ENCODE measurements around the gene TENM4. TPM values are rescaled to one million over a fixed set of nuclear protein-coding genes. Genes with fewer than 3 reads are reported as not detected.

Gene TENM4
- total RNA-seq, 8 experiments from 2014 or later: 0.59 to 82.2 (median 24.2) TPM

DNA sequence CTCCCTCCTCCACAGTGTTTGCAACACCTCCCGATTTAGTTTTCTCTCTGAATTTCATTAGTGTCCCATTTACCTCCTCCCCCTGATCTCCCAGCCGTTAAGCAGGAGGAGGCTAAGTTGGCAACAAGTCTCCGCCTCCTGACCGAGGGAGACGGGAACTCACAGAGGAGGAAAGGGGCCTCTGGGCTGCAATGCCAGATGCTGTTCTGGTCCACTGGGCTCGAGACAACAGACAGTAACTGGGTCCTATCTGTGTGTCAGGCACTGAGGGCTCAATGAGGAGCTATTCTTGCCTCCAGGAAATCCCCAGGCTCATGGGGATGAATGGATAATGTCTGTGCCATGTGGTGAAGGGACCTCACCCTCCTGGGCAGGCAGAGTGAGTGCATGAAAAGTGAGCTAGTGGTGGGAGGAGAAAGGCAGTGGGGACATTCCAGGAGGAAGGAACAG is 228.1 kb downstream of the TENM4 start:
- WGBS, 10 experiments: 0 to 68% (median 33%) methylated on average over 1 to 5 of the region's 6 CpGs; no CpG with 5 or more reads in 4 of the 10 experiments
- in situ Hi-C loops (cut with MboI; ENCODE audit: low pct_unique_long_range_greater_than_20kb in 2 of 9, low sequenced_read_pairs in 9 of 9, unreplicated experiment in 9 of 9): no loop called here
- Histone ChIP-seq H3K4me3 (no peak overlapping the region), H3K4me1 (replicated peaks in 1 of 2) (no peaks in the 10 kb centered on the region), H3K27ac (no peak overlapping the region)
- peak in 4 of 8 experiments; percentile 51 to 87 (median 58) for ATAC-seq (replicated peaks in 6 of 8)

DNA sequence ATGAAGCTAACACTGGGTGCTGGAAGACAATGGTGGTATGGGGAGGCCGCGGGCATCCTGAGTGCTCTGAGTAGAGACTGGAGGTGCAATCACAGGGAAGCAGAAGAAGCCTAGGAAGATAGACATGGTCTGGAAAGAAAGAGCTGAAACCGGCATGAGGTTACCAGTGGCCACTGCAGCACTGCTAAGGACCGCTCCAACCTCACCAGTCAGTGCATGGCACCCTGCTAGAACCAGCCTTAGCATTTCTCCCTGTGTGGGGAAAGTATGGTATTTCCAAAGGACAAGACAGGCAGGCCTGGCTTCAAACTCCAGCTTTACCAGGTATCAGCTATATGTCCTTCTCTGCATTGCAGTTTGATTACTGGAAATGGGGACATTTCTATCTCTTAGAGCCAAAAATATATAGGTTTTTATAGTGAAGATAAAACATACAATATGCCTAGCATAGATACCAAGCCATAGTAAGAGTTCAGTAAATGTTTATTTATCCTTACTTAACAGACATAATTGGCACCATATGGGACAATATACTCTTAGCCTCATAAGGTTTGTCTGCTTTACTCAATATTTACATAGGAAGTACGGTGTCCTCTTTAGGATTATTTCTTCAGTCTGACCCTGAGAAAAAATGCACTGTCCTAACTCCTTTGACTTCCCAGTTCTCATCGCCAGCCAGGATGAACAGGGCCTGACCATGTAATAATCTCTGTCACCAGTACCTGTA is 231.1 kb downstream of the TENM4 start:
- peak in 1 of 8 experiments; percentile 59 for ATAC-seq (replicated peaks in 6 of 8)

DNA sequence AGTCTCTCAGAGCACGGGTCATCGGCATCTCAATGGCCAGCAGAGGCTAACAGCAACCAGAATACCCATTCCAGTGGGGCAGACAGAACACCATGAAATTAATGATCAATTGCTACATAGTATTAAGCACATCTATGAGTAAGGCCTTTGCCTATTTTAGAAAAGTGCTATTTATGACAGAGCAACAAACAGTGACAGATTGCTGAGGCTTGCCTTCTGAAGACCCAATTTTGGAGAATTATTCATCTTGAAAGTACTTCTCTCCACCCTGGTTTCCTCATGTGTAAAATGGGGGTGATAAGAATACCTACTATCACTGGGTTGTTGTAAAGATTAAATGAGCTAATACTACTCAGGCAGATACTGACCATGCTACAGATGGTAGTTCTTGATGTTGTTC is 232.7 kb downstream of the TENM4 start:
- WGBS, 10 experiments: 80 to 100% (median 86%) methylated on average over 1 to 2 of the region's 2 CpGs; no CpG with 5 or more reads in 6 of the 10 experiments
- no peak overlapping the region for H3K27ac ChIP-seq
- in situ Hi-C loops (cut with MboI; ENCODE audit: low pct_unique_long_range_greater_than_20kb in 2 of 9, low sequenced_read_pairs in 9 of 9, unreplicated experiment in 9 of 9): no loop called here
- H3K4me3 ChIP-seq: no peak overlapping the region
- ATAC-seq (replicated peaks in 6 of 8): no peak
- H3K4me1 ChIP-seq (replicated peaks in 1 of 2): no peaks in the 10 kb centered on the region

More for the DNA sequence above, 231.1 kb downstream of the TENM4 start:
- Histone ChIP-seq H3K4me3 (no peak overlapping the region), H3K27ac (no peak overlapping the region), H3K4me1 (replicated peaks in 1 of 2) (no peaks in the 10 kb centered on the region)
- in situ Hi-C loops (cut with MboI; ENCODE audit: low pct_unique_long_range_greater_than_20kb in 2 of 9, low sequenced_read_pairs in 9 of 9, unreplicated experiment in 9 of 9): no loop called here
- WGBS, 10 experiments: 37 to 100% (median 94%) methylated on average over 1 to 4 of the region's 6 CpGs; no CpG with 5 or more reads in 1 of the 10 experiments

DNA sequence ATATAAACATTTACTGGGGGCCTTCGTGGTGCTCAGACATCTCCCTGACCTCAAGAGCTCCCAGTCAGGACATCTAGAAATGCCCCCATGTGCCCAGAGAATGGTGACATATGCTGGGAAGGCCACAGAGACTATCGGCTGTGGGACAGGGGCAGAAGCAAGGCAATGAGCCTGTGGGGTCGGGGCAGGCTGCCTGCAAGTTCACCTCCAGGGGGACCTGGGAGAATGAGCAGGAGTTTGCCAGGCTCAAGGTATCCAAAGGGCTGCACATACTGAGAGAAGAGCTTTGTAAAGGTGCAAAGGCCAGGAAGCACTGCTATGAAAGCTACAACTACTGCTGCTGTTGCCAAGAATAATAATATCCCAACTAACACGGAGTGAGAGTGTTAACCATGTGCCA is 233.9 kb downstream of the TENM4 start:
- no peak overlapping the region for H3K27ac ChIP-seq
- H3K4me1 ChIP-seq (replicated peaks in 1 of 2): no peaks in the 10 kb centered on the region
- in situ Hi-C loops (cut with MboI; ENCODE audit: low pct_unique_long_range_greater_than_20kb in 2 of 9, low sequenced_read_pairs in 9 of 9, unreplicated experiment in 9 of 9): no loop called here
- WGBS, 10 experiments: 0 to 90% (median 80%) methylated on average over 1 to 3 of the region's 4 CpGs; no CpG with 5 or more reads in 5 of the 10 experiments
- H3K4me3 ChIP-seq: no peak overlapping the region
- ATAC-seq (replicated peaks in 6 of 8): no peak

DNA sequence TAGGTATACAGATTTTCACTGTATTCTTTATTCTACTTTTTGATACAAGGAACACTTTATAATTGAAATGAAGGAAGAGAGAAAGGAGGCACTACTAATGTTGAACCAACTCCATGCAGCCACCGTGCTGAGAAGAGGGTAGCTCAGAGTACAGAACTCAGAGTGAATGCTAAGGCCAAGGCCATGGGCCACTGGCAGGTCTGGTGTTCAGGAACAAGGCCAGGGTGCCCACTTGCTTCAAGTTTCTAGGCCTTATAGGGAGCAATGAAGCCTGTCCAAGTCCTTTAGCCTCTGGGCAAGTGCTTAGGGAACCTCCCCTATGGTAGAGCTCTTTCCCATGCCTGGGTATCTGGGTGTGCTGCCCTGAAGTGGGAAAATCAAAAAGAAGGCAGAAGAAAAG is 235.0 kb downstream of the TENM4 start:
- Histone ChIP-seq H3K27ac (no peak overlapping the region), H3K4me3 (no peak overlapping the region), H3K4me1 (replicated peaks in 1 of 2) (no peaks in the 10 kb centered on the region)
- WGBS, 10 experiments: 27 to 100% (median 100%) methylated on average over 1 of the region's 1 CpG; no CpG with 5 or more reads in 3 of the 10 experiments
- in situ Hi-C loops (cut with MboI; ENCODE audit: low pct_unique_long_range_greater_than_20kb in 2 of 9, low sequenced_read_pairs in 9 of 9, unreplicated experiment in 9 of 9): no loop called here
- no peak for ATAC-seq (replicated peaks in 6 of 8)

DNA sequence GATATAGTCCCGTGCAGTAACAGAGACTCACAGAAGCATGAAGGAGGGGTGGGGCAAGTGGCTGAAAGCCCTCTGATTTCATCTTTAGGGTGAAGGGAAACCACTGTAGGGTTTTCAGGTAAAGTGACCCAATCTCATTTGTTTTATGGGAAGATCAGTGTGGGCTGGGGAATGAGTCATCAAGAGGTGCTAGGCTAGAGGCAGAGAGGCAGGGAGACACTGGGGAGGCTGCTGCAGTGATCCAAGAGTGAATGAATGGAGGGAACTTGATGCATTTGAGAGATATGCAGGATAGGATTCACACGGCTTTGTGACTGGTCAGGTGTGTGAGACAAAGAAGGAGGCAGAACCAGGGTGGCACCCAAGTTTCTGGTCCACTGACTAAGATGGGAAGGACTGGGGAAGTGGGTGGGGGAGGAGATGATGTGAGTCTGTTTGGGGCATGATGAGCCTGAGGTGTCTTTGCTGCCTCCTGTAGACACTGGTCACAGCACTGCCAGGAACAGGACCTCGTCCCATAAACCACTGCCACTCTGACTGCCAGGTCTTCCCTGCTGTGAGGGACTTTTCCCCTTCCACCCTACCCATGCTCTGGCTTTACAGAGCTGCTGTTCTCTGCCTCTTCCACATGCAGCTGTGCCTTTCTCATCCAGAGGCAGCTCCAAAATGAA is 239.0 kb downstream of the TENM4 start:
- H3K4me1 ChIP-seq (replicated peaks in 1 of 2): no peaks in the 10 kb centered on the region
- H3K4me3 ChIP-seq: no peak overlapping the region
- in situ Hi-C loops (cut with MboI; ENCODE audit: low pct_unique_long_range_greater_than_20kb in 2 of 9, low sequenced_read_pairs in 9 of 9, unreplicated experiment in 9 of 9): no loop called here
- H3K27ac ChIP-seq: no peak overlapping the region
- ATAC-seq (replicated peaks in 6 of 8): peak in 4 of 8 experiments; percentile 12 to 51 (median 39)
- 33 to 86% (median 79%) methylated on average over 1 to 3 of the region's 3 CpGs; no CpG with 5 or more reads in 5 of the 10 experiments for WGBS, 10 experiments

DNA sequence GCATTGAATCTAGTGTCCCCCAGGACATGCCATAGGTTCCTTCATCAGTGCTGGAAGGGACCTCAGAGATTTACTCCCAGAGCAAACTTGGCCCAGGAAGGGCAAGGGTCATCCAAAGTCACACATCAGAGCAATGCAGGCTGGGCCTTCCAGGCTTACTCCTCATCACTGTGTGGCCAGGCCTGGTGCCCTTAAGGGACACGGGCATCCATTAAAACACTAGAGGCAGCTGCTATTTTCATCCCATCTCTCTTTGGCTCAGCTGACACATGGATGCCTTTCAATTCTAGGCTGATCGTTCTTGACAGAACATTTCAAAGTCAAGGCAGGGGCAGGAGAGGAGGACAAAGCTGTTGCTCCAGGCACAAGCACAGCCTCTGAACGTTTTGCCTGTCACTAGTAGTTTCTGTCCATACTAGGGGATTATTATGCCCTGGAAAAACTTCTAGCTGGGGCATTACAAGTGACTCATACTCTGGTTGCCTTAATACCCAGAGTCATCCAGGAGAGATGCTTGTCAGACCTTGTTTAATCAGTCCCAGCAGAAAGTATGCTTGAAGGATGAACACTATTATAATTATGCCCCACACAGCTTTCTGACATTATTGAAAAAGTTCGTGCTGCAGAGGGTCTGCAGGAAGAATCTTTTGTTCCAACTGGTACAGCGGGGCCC is 240.3 kb downstream of the TENM4 start:
- Histone ChIP-seq H3K4me3 (no peak overlapping the region), H3K4me1 (replicated peaks in 1 of 2) (no peaks in the 10 kb centered on the region), H3K27ac (no peak overlapping the region)
- in situ Hi-C loops (cut with MboI; ENCODE audit: low pct_unique_long_range_greater_than_20kb in 2 of 9, low sequenced_read_pairs in 9 of 9, unreplicated experiment in 9 of 9): no loop called here
- WGBS, 10 experiments: 0 to 95% (median 90%) methylated on average over 1 to 5 of the region's 5 CpGs; no CpG with 5 or more reads in 3 of the 10 experiments
- ATAC-seq (replicated peaks in 6 of 8): no peak

DNA sequence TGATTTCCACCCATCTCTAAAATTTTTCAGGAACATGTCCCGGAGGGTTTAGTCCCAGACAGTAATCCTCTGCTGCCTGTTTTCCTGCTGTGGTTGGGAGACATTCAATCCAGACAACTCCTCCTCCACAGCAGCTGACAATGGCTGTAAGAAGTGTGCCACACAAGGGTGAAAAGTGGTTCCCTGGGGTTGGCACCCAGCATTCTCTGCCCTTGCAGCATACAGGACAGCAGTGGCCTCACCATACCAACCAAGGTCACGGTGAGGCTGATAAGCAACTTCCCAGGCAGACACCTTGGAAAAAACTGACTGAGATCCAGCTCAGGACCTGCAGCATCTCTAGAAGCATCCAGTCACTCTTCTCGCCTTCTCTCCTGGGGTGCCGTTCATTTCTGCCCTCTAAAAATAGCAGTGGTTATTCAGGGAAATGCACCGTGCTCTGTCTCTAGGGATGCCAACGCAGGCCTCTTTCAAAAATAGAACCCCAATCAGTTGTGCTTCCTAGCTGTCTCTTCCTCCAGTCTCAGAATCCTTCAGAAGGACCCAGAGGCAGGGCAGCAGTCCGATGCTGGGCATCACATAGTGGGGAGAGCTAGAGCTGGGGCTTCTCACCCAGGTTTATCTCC is 241.0 kb downstream of the TENM4 start:
- no peak overlapping the region for H3K4me3 ChIP-seq
- no peak overlapping the region for H3K27ac ChIP-seq
- in situ Hi-C loops (cut with MboI; ENCODE audit: low pct_unique_long_range_greater_than_20kb in 2 of 9, low sequenced_read_pairs in 9 of 9, unreplicated experiment in 9 of 9): no loop called here
- no peak for ATAC-seq (replicated peaks in 6 of 8)
- WGBS, 10 experiments: 24 to 100% (median 83%) methylated on average over 1 to 5 of the region's 7 CpGs; no CpG with 5 or more reads in 1 of the 10 experiments
- H3K4me1 ChIP-seq (replicated peaks in 1 of 2): no peaks in the 10 kb centered on the region

DNA sequence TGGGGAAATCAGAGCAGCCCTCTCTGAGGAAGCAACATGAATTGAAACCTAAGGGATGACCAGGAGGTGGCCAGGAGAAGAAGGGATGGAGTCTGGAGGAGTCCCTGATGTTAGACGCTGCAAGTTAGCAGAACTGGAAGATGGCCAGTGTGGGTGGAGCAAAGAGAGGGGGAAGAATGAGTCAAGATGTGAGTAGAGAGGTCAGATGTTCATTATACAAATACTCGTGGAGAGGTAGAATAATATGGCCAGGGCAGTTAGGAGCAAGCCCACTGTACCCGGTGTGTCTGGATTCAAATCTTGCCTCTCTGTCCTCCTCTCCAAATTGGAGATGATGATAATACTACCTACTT is 242.0 kb downstream of the TENM4 start:
- 0 to 100% (median 87%) methylated on average over 1 to 3 of the region's 3 CpGs; no CpG with 5 or more reads in 2 of the 10 experiments for WGBS, 10 experiments
- Histone ChIP-seq H3K27ac (no peak overlapping the region), H3K4me3 (no peak overlapping the region), H3K4me1 (replicated peaks in 1 of 2) (no peaks in the 10 kb centered on the region)
- ATAC-seq (replicated peaks in 6 of 8): peak in 2 of 8 experiments; percentile 55 to 70
- in situ Hi-C loops (cut with MboI; ENCODE audit: low pct_unique_long_range_greater_than_20kb in 2 of 9, low sequenced_read_pairs in 9 of 9, unreplicated experiment in 9 of 9): no loop called here

DNA sequence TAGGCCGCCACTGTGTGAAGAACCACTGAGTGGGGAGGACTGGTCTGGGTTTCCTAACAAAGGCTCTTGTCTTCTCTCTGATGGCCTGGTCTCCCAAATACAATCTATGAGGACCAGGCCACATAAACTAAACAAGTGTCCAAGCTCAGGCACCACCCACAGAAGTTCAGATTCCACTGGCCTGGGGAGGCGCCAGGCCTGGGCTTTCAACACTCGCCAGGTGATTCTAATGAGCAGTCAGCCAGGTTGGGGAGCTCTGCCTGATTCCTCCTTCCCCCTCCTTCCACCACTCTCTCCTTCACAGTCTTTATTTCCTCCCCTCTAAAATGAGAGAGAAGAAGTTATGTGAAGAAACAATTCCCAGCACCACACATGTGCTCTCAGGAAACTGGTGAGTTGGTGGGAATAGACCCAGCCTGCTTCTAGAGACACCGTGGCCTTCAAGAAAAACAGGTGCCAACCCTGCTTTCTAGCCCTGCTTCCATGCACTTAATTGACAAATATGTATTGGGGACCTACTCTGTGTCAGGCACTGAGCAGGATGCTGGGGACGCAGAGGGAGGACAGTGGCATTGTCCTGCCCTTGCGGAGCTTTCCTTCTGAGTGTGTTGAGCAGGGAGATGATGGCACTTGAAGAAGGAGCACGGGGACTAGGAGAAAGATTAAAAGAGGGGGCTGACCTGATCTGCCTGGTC is 242.5 kb downstream of the TENM4 start:
- 38 to 100% (median 92%) methylated on average over 1 to 5 of the region's 7 CpGs; no CpG with 5 or more reads in 1 of the 10 experiments for WGBS, 10 experiments
- Histone ChIP-seq H3K4me1 (replicated peaks in 1 of 2) (no peaks in the 10 kb centered on the region), H3K4me3 (no peak overlapping the region), H3K27ac (no peak overlapping the region)
- ATAC-seq (replicated peaks in 6 of 8): no peak
- in situ Hi-C loops (cut with MboI; ENCODE audit: low pct_unique_long_range_greater_than_20kb in 2 of 9, low sequenced_read_pairs in 9 of 9, unreplicated experiment in 9 of 9): no loop called here

DNA sequence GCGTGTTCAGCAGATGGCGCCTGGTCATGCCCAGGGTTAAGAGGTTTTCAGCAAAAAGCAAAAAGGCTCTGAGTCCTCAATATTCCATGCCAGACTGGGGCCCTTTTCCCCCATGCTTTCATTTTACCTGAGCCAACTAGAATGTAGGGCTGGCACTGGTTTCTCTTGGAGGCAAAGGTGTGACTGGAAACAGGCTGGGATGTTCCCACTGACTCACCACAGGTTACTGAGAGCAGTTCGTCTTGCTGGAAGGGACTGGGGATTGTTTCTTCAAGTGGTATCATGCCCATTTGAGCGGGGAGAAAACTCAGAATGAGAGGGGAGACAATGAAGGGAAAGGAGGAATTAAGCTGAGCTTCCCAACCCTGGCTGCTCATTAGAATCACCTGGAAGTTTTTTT is 243.9 kb downstream of the TENM4 start:
- in situ Hi-C loops (cut with MboI; ENCODE audit: low pct_unique_long_range_greater_than_20kb in 2 of 9, low sequenced_read_pairs in 9 of 9, unreplicated experiment in 9 of 9): no loop called here
- Histone ChIP-seq H3K4me3 (no peak overlapping the region), H3K4me1 (replicated peaks in 1 of 2) (no peaks in the 10 kb centered on the region), H3K27ac (no peak overlapping the region)
- ATAC-seq (replicated peaks in 6 of 8): no peak
- WGBS, 10 experiments: 20 to 100% (median 80%) methylated on average over 1 to 2 of the region's 4 CpGs; no CpG with 5 or more reads in 3 of the 10 experiments

DNA sequence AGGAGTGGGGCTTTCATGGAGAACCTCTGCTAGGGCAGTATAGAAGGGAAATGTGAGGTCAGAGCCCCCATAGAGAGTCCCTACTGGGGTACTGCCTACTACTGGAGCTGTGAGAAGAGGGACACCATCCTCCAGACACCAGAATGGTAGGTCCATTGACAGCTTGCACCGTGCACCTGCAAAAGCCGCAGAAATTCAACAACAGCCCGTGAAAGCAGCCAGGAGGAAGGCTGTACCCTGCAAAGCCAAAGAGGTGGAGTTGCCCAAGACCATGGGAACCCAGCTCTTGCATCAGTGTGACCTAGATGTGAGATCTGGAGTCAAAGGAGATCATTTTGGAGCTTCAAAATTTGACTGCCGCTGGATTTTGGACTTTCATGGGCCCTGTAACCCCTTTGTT is 245.6 kb downstream of the TENM4 start:
- Histone ChIP-seq H3K4me1 (replicated peaks in 1 of 2) (no peaks in the 10 kb centered on the region), H3K27ac (no peak overlapping the region), H3K4me3 (no peak overlapping the region)
- in situ Hi-C loops (cut with MboI; ENCODE audit: low pct_unique_long_range_greater_than_20kb in 2 of 9, low sequenced_read_pairs in 9 of 9, unreplicated experiment in 9 of 9): no loop called here
- WGBS, 10 experiments: 19 to 100% (median 100%) methylated on average over 1 to 3 of the region's 4 CpGs; no CpG with 5 or more reads in 6 of the 10 experiments
- no peak for ATAC-seq (replicated peaks in 6 of 8)

Data from motor neuron (in vitro differentiated cells).